Measurements from ENCODE around the gene APRT. TPM values are rescaled to one million over a fixed set of nuclear protein-coding genes. Genes with fewer than 3 reads are reported as not detected.

APRT gene
- polyA plus RNA-seq, 3 donors: 67.9 to 78.8 (median 68.8) TPM

DNA sequence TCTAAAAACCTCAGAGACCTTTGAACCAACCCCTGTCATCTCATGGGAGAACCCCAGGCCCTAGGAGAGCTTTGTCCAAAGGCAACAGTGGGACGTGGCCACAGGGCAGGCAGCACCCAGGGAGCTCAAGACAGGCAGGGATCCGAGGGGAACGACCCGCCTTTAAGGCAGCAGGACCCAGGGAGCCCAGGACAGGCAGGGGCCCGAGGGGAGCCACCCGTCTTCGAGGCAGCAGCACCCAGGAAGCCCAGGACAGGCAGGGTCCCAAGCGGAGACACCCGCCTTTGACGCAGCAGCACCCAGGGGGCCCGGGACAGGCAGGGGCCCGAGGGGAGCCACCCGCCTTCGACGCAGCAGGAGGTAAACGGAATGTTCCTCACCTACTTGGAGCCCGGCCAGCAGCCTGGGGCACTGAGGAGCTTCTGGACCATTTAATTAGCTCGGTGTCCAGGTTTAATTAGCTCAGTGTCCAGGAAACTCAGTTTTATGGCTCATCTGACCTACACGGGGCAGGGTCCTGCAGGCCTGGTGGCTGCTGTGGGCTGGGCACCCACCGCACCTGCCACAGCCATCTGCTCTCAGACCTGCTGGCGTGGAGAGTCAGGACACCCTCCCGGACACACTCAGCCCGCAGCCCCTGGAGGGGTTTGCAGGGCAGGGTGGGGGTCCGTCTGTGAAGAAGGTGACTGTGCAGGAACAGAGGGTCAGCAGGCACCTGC is 51.1 kb downstream of the APRT start:
- no peak for DNase-seq (ENCODE audit: low read depth in 3 of 3, low spot score in 2 of 3)

DNA sequence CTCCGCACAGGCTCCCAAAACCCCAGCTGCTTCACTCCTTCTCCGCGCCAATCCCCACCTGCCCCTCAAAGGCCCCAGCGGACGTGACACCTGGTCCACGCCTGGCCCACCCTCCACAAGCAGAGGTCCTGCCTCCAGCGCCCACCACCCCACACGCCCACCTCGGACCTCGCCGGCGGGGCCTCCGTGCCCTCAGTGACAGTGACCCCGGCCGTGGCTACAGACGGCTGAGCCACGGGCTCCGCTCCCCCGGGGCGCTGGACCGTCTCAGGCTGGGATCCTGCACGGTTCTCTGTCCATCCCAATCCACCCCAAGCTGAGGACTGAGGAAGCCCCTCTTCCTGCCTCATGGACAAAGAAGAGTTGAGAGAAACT is 51.8 kb downstream of the APRT start:
- no peak for DNase-seq (ENCODE audit: low read depth in 3 of 3, low spot score in 2 of 3)

Other genes with a start within 250 kb of the APRT start
- 10 to 100 TPM; 27.1 to 29.6 (median 29.2) TPM for gene ZC3H18, start 241.5 kb downstream of the APRT start, polyA plus RNA-seq (ENCODE audit: insufficient read length in 3 of 3)
- gene IL17C, start 173.4 kb downstream of the APRT start, polyA plus RNA-seq (ENCODE audit: insufficient read length in 3 of 3): not detected
- gene CYBA, start 160.9 kb downstream of the APRT start, polyA plus RNA-seq (ENCODE audit: insufficient read length in 3 of 3): 100 to 1,000 TPM in 1 of 3 donors, 10 to 100 TPM in 2; 71.7 to 102 (median 87.1) TPM
- gene MVD, start 148.8 kb downstream of the APRT start, polyA plus RNA-seq (ENCODE audit: insufficient read length in 3 of 3): 10 to 100 TPM; 21.6 to 24.3 (median 24.0) TPM
- gene SNAI3, start 125.4 kb downstream of the APRT start, polyA plus RNA-seq (ENCODE audit: insufficient read length in 3 of 3): under 1 TPM; 0.42 to 0.62 (median 0.47) TPM
- 10 to 100 TPM; 13.2 to 15.2 (median 14.2) TPM for gene RNF166, start 105.5 kb downstream of the APRT start, polyA plus RNA-seq (ENCODE audit: insufficient read length in 3 of 3)
- gene CTU2, start 105.4 kb downstream of the APRT start, polyA plus RNA-seq (ENCODE audit: insufficient read length in 3 of 3): 10 to 100 TPM in 2 of 3 donors, 1 to 10 TPM in 1; 8.7 to 11.2 (median 10.1) TPM
- 10 to 100 TPM; 22.6 to 33.4 (median 25.0) TPM for gene PIEZO1, start 26.7 kb downstream of the APRT start, polyA plus RNA-seq (ENCODE audit: insufficient read length in 3 of 3)
- gene CDT1, start 8.1 kb downstream of the APRT start, polyA plus RNA-seq (ENCODE audit: insufficient read length in 3 of 3): 10 to 100 TPM in 2 of 3 donors, 1 to 10 TPM in 1; 9.7 to 13.7 (median 10.5) TPM
- 10 to 100 TPM; 17.1 to 19.2 (median 18.6) TPM for gene GALNS, start 45.0 kb upstream of the APRT start, polyA plus RNA-seq (ENCODE audit: insufficient read length in 3 of 3)
- gene TRAPPC2L, start 45.2 kb upstream of the APRT start, polyA plus RNA-seq (ENCODE audit: insufficient read length in 3 of 3): 100 to 1,000 TPM in 1 of 3 donors, 10 to 100 TPM in 2; 82.1 to 103 (median 89.1) TPM
- not detected for gene PABPN1L, start 54.7 kb upstream of the APRT start, polyA plus RNA-seq (ENCODE audit: insufficient read length in 3 of 3)
- gene CBFA2T3, start 165.3 kb upstream of the APRT start, polyA plus RNA-seq (ENCODE audit: insufficient read length in 3 of 3): 1 to 10 TPM; 1.7 to 2.0 (median 2.0) TPM